T-helper 1 cell treated with Interleukin-12 subunit alpha and Interleukin-12 subunit beta and Interleukin-4 antibody, amounts not matched to agents 30 ng/mL and 1 ng/mL, for 36 hours (primary cell): ENCODE data around the gene POLR3GL. TPM values are rescaled to one million over a fixed set of nuclear protein-coding genes. Genes with fewer than 3 reads are reported as not detected.
"Not testable (repeated sequence)": the region's sequence is repeated elsewhere in the genome, so short reads cannot be mapped to it uniquely, and the experiment has no call there.

Source experiments
- intact Hi-C: fragments of 100-400 bp; cut with micrococcal nuclease; formaldehyde crosslinking; loops from one replicate; pipeline ENCODE4 v1.15.1; 2024
- total RNA-seq: library from RNA; stranded (reverse); gene quantifications from 2 replicates; pipeline ENCODE4 v1.2.3, GENCODE V29; 2022

Gene POLR3GL
- total RNA-seq, 1 donor from 2014 or later, result 17.8 TPM

- intact Hi-C loops, result loop anchor here (1.0 to 5.0 kb wide), 6 partner anchors 36 to 291 kb away; partner anchors contain the start of genes ITGA10, NUDT17 and PIAS3
Observed at GRCh38 chr1:146012703-146013558, 48.4 kb downstream of the POLR3GL start.

- intact Hi-C loops, result loop anchor here (1.0 to 5.0 kb wide), 6 partner anchors 36 to 291 kb away; partner anchors contain the start of genes ITGA10, NUDT17 and PIAS3
Observed at GRCh38 chr1:146013559-146013922, 49.1 kb downstream of the POLR3GL start.

- intact Hi-C loops, result no loop called here
Observed at GRCh38 chr1:146016891-146017290, 52.4 kb downstream of the POLR3GL start.

- intact Hi-C loops, result no loop called here
Observed at GRCh38 chr1:146019231-146020057, 55.0 kb downstream of the POLR3GL start.

- intact Hi-C loops, result no loop called here
Observed at GRCh38 chr1:146020058-146021049, 55.9 kb downstream of the POLR3GL start.

GRCh38 chr1:146021050-146021445, 56.6 kb downstream of the POLR3GL start:
- intact Hi-C loops, result no loop called here

GRCh38 chr1:146021622-146022402, 57.3 kb downstream of the POLR3GL start, which contains the start of gene HJV:
TSS of gene HJV (minus strand) at chr1:146021735. CDS start at chr1:146020231, 1,504 bp downstream.
- intact Hi-C loops, result no loop called here

- intact Hi-C loops, result no loop called here
Observed at GRCh38 chr1:146022403-146023127, 58.1 kb downstream of the POLR3GL start.

GRCh38 chr1:146025787-146026495, 61.5 kb downstream of the POLR3GL start:
- intact Hi-C loops, result not testable (repeated sequence)

GRCh38 chr1:146026650-146027049, 62.2 kb downstream of the POLR3GL start:
- intact Hi-C loops, result not testable (repeated sequence)

Other genes starting within 250 kb of the POLR3GL start
- 0.17 TPM in 1 of 2 replicates, not detected in the other for gene CD160, start 245.2 kb upstream of the POLR3GL start, total RNA-seq
- 18.1 and 19.9 TPM in 2 replicates for gene RNF115, start 140.6 kb upstream of the POLR3GL start, total RNA-seq
- 32.8 and 35.3 TPM in 2 replicates for gene POLR3C, start 140.5 kb upstream of the POLR3GL start, total RNA-seq
- 2.9 and 3.6 TPM in 2 replicates for gene NUDT17, start 119.1 kb upstream of the POLR3GL start, total RNA-seq
- 25.5 and 27.3 TPM in 2 replicates for gene PIAS3, start 105.6 kb upstream of the POLR3GL start, total RNA-seq
- 0.83 and 0.88 TPM in 2 replicates for gene ANKRD35, start 78.8 kb upstream of the POLR3GL start, total RNA-seq
- gene ITGA10, start 54.6 kb upstream of the POLR3GL start, total RNA-seq, result 1.6 and 1.7 TPM in 2 replicates
- gene PEX11B, start 46.0 kb upstream of the POLR3GL start, total RNA-seq, result 30.9 and 37.5 TPM in 2 replicates
- 196 and 197 TPM in 2 replicates for gene RBM8A, start 37.2 kb upstream of the POLR3GL start, total RNA-seq
- gene LIX1L, start 6.7 kb upstream of the POLR3GL start, total RNA-seq, result 38.9 and 39.0 TPM in 2 replicates
- gene ANKRD34A, start 115 bp upstream of the POLR3GL start, total RNA-seq, result 1.2 and 2.3 TPM in 2 replicates
- gene TXNIP, start 31.9 kb downstream of the POLR3GL start, total RNA-seq, result 456 and 471 TPM in 2 replicates
- not detected in 2 replicates for gene HJV, start 57.0 kb downstream of the POLR3GL start, total RNA-seq
- gene NBPF10, start 180.1 kb downstream of the POLR3GL start, total RNA-seq, result 5.8 and 6.3 TPM in 2 replicates